Measurements from ENCODE around the gene ACTA2.
"Not testable (repeated sequence)": the region's sequence is repeated elsewhere in the genome, so short reads cannot be mapped to it uniquely, and the experiment has no call there.

Gene ACTA2

DNA sequence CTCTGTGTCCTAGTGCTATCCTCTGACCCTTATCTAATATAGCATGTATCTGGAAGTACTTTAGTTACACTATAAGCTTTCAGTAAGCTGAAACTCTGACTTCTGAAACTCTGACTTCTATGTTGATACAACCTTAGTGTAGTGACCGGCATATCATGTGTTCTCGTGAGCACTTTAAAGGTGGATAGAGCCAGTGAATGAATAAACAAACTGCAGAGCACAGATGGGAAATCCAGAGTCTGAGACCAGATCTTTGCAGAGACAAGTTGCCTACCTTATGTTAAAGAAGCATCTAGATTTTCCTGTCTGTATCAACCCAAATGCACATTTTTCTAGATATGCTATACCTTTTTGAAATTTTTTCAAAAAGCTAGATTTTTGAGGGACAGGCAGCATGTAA is 3.5 kb downstream of the ACTA2 start:
- no peak for DNase-seq

DNA sequence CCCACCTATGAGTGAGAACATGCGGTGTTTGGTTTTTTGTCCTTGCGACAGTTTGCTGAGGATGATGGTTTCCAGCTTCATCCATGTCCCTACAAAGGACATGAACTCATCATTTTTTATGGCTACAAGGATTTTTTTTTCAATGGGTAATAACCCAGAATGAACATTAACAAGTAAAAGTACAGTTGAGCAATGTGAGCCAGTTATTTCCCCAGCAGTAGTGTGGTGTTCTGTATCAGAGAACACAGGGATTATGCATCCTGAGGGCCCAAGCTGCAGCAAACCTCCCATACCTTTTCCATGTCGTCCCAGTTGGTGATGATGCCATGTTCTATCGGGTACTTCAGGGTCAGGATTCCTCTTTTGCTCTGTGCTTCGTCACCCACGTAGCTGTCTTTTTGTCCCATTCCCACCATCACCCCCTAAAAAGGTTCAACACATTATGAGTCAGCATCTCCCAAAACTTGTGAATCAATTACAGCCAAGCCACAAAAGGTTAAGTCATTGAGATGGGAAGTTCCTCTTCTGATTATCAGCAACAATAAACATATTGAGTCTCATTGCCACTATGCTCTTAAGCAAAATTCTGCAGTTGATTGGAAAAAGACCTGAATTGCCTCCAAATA is 5.5 kb downstream of the ACTA2 start:
- DNase-seq: no peak

DNA sequence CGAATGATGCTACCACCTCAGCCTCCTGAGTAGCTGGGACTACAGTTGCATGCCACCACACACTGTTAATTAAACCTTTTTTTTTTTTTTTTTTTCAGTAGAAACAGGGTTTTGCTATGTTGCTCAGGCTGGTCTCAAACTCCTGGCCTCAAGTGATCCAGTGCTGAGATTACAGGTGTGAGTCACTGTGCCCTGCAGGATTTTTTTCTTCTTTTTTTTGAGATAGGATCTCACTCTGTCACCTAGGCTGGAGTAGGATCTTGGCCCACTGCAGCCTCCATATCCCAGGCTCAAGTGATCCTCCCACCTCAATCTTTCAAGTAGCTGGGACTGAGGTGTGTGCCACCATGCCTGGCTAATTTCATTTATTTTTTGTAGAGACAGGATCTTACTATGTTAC is 6.4 kb downstream of the ACTA2 start:
- no peak for DNase-seq

DNA sequence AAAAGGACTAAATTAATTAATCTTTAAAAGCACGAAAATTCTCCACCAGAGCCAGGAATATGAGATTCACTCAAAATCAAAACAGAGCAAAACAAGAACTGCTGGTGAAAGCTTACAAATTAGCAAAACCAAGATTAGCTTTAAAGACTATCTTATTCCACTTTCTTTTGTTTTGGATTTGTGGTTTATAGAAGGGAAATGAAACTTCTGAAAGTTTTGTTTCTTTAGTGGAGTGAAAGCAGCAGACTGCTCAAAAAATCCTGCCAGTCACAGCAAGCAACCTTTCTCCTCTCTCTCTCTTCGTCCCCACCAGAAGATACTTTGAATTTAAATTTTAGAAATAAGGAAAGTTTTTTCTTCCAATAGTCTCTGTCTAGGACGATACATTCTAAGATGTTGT is 7.8 kb downstream of the ACTA2 start:
- DNase-seq: no peak

DNA sequence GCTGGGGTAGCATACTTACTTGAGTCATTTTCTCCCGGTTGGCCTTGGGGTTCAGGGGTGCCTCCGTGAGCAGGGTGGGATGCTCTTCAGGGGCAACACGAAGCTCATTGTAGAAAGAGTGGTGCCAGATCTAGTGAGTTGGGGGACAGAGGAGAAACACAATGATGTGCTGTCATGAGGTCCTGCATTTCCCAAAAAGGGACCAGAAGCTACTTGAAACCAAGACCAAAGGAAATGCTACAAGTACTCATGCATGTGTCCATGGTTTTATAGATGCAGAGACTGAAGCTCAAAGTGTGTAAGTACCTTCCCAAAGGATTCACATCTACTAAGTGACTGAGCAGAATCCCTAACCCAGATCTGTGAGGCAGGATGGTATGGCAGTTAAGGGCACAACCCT is 8.8 kb downstream of the ACTA2 start:
- no peak for DNase-seq

DNA sequence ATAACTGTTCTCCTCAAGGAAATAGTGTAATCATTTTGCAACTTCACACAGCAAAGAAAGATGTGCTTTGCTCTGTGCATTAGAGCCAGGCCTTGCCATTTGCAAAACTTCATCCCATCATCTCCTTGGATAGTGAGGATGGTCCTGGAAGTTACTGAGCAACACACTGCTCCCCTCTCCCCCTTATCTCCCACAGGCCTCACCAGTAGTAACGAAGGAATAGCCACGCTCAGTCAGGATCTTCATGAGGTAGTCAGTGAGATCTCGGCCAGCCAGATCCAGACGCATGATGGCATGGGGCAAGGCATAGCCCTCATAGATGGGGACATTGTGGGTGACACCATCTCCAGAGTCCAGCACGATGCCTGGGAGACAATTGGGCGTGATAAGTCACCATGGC is 11.5 kb downstream of the ACTA2 start:
- DNase-seq: no peak

DNA sequence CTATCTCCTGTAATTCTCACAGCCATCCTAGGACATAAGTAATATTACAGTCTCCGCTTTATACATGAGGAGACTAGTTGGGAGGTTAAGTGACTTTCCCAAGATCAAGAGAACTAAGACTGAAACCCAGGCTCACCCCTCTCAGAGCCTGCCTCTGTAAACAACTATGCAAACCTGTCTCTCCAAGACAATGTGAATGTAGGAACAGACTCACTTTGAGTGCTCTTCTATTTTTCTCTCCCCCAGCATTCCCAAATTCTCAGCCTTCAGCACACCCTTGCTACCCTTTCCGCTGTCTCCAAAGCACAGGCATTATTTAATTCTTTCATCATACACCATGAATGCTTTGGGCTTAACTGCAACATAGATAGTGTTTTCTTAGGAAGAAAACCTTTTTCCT is 13.6 kb downstream of the ACTA2 start:
- no peak for DNase-seq

DNA sequence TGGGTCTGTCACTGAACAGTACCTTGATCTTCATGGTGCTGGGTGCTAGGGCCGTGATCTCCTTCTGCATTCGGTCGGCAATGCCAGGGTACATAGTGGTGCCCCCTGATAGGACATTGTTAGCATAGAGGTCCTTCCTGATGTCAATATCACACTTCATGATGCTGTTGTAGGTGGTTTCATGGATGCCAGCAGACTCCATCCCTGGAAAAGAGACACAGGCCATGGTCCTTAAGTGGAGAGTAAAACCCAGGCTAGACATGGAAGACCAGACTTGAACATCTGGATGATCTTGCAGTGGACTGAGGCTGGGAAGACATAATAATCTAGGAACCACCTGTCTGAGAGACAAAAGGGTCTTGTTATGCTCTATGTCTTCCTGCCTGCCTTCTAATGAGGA is 14.5 kb downstream of the ACTA2 start:
- no peak for DNase-seq

DNA sequence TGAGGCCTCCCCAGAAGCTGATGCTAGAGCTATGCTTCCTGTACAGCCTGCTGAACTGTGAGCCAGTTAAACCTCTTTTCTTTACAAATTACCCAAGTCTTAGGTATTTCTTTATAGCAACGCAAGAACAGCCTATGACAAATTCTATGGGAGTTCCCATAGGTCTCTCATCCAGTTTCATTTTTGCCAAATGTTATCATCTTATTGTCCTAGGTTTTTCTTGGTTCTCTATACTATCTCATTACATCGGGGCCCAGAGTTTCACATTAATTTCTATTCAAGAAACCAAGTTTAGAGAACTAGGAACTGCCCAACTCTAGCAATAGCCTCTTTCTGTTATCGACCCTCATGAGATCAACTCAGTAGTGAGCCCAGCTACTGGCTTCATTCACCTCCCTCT is 15.9 kb downstream of the ACTA2 start:
- DNase-seq: no peak

DNA sequence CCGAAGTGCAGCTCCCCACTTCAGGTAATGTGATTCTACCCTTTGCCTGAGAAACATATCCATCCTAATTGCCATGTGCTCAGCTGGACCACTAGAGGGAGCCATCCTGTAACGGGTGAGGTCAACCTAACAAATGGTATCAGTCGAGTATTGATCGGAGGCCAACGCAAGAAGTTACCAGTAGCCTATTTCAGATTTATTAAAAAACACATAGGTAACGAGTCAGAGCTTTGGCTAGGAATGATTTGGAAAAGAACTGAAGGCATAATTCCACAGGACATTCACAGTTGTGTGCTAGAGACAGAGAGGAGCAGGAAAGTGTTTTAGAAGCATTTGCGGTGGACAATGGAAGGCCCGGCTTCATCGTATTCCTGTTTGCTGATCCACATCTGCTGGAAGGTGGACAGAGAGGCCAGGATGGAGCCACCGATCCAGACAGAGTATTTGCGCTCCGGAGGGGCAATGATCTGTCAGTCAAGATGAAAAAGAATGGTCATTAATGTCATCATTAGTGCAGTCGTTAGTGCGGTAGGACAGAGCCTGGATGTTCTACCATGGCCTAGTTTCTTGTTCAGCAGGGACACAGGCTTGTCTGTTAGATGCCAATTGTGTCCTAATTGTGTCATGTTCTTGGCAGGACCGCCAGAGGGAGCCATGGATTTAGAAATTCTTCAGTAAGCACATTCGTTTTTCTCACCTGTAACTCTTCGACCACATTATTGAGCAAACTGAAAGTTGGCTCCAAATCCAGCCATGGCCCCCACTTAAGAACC is 17.5 kb downstream of the ACTA2 start:
- peak; percentile 73 to 74 for DNase-seq

DNA sequence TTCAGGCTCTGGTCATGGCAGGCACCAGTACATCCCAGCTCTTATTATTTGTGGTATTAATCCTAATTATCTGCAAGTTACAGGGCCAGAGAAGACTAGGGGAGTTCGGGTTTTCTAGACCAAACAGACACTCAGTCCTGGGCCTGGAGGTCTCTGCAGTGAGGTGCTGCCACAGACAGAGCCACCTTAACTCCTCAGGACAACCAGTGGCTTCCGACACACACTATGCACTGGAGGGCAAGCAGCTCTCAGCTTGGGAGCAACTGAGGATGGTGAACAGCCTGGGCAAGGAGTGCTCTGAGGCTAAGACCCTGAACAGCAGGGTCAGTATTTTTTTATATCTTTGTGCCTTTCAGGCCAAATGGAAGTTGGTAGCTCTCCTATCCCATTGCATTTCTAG is 19.0 kb downstream of the ACTA2 start:
- no peak for DNase-seq

DNA sequence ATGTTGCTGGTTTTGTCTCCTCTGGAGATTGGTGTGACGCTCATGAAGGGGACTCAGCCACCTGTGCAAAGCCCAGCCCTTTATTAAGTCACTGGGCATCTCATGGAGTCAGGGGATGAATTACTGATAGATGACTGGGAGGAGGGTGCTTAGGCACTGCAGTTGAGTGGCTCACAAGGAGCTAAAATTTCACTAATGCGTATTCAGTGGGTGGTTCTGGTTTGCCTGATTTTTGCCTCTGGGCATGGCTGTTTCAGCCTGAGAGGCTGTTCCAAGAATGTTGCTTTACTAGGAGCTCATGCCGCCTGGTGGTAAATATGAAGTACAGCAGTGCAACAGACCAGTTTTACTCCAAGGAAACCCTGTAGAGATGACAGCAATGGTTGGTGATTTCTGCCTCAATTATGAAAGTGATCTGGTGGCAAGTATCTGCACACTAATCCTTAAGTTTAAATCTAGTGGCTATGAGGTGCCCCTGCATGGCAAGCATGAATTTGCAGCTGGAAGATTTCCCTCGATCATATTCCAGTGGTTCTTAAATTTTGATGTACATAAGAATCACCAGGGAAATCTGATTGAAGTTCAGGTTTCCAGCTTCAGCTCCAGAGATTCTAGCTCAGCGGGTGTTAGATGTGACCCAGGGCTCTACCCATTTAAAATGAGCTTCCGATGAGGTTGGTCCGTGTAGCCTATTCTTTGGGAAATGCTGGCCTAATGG is 19.9 kb downstream of the ACTA2 start:
- DNase-seq: peak in 1 of 2 experiments; percentile 31

DNA sequence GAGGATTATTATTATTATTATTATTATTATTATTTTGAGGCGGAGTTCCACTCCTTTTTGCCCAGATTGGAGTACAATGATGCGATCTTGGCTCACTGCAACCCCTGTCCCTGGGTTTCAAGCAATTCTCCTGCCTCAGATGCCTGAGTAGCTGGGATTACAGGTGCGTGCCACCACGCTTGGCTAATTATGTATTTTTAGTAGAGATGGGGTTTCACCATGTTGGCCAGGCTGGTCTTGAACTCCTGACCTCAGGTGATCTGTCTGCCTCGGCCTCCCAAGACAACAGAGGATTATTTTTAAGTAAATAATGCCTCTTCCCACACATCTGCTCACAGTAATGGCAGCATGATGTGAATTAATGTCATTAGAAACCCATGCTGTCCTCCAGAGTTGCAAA is 20.5 kb downstream of the ACTA2 start:
- DNase-seq: not testable (repeated sequence)

DNA sequence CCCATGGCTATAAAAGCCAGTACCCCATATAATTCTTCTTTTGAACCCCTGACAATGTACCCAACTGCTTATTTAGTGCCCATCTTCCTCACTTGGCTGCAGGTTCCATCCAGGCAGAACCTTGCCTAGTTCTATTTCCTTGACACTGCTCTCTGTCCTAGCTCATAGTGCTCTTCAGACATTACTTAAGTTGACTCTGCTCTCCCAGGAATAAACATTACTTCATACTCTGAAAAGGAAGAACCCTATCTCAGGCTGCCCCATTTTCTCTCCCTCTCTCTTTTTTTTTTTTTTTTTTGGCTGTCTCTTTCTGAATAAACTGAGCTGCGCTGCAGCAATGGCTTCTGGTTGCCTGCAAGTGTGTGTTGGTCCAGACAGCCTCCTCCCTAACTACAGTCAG is 21.0 kb downstream of the ACTA2 start:
- no peak for DNase-seq

DNA sequence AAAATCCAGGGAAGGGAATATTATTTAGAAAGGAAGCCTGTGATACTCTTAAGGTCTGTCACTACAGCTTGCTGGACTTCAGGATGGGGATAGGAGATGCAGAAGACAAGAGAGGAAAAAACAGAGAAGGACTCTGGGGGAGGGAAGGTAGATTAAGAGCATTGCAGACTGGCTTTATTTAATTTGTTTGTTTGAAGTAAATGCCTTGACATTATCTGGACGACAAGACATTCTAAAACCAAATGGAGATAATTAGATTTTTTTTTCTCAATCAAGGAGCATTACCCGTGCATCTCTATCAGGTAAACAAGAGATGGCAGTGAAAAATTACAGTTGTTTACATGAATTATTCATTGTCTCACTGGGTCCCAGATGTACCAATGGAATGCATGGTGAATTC is 24.3 kb downstream of the ACTA2 start:
- DNase-seq: no peak

DNA sequence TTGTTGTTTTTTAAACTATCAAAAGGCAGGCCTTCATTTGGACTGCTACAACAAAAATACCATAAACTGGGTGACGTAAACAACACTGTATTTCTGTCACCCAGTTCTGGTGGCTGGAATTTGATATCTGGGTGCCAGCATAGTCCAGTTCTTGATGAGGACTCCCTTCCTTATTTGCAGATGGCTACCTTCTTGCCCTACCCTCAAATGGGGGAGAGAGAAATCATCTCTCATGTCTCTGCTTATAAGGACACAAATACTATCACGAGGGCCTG is 25.2 kb downstream of the ACTA2 start:
- DNase-seq: no peak

DNA sequence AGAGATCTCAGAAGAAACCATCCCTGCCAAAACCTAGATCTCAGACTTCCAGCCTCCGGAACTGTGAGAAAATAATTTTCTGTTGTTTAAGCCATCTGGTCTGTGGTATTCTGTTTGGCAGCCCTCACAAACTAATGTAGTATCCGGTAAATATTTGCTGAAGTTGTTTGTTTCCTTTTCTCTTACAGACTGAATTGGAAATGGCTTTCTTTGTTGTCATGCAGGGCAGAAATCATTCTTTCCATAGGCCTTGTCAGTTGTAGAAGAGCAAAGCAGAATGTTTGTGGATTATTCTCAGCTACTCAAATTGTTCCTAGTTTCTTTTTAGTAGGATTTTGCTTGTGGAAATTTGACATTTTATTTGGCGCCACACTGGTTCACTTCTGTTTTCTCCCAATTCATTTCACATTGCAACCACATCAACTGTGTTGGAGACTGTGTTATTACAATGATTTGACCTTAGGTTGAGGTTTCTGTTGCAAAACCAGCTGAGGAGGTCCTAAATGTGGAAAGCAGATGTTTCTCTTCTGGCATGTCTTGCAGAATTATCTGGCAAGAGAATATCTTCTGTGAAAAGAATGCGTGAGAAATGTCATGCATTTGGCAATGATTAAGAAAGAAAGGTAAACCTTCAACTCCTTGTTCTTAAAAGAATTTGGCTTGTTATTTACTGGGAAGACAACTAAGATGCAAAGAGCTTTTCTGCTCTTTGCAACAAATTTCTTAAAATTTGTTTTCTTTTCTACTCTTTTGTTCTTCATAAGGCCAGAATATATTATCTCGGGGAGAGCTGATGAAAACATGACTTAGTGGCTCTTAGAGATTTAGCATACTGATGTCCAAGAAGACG is 25.8 kb downstream of the ACTA2 start:
- no peak for DNase-seq

DNA sequence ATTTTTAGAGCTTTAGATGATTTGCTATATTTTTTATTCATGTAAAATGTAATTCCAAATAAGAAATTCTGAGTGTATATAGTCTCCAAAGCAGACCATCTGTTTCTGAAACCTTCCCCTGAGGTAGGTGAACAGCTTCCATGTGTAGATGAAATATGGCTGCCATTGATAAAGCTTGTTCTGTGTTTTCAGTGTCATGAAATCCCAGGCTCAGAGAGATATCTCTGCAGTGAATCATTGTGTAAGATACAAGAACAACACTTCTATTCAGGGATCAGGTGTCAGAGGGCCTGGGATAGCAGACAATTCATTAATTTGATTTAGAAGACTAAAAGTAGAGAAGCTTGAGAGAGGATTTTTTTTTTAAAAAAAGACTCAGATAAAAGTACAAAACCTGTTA is 29.1 kb downstream of the ACTA2 start:
- DNase-seq: no peak

DNA sequence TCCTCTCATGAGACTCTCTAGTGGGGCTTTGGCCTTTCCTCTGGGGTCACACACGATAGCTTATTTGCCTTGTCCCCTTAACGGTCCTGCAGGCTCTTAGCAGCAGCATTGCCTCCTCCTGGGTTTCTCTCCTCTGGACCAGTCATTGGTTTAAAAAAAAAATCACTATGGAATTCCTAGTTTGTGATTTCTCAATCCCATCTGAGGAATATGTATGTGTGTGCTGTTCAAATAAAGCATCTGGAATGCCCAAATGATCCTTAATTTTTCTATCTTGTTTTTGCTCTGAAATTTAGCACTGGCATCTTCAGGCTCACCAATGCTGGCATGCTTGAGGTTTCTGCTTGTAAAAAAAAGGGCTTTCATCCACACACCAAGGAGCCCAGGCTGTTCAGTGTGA is 30.5 kb downstream of the ACTA2 start:
- DNase-seq: no peak

DNA sequence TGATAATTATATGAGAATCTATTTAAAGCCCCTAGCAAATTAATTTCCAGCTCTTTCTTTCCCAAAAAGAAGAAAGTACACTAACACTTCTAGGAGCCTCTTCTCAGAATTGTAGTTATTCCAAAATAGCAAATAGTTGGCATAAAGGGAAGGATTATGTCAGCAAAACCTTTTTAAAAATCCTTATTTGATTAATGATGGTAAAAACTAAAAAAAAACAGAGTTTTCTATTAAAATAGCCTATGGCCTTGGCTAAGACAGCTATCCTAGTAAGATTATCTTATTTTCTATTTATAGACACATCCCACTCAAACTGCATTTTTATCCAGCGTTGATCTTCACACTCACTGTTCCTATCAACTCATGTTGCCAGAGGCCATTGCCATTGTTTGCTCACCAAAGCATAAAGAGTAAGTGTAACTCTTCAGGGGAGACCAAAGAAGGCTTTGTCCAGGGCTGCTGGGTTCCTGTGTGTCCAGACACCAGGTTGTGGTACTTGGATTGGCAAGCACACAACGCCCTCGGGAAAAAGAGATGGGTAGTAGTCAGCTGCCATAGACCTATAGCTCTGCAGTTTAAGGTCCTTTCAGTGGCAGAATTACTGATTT is 31.5 kb downstream of the ACTA2 start:
- DNase-seq: no peak

DNA sequence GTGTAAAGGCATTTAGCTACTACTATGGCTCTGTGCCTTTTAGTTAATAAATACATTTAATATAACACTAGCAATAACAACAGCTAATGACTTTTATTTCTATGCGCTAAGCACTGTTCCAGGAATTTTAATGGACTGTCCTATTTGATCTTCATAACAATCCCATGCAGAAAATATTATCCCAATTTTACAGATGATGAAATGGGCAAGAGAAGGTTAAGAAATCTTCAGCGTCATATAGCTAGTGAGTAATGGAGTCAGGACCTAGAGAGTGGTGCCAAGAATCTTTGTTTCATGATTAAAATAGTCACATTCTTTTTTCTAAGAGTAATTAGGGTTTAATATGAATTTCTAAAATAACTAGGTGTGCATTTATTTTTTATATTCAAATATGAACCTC is 32.4 kb downstream of the ACTA2 start:
- no peak for DNase-seq

DNA sequence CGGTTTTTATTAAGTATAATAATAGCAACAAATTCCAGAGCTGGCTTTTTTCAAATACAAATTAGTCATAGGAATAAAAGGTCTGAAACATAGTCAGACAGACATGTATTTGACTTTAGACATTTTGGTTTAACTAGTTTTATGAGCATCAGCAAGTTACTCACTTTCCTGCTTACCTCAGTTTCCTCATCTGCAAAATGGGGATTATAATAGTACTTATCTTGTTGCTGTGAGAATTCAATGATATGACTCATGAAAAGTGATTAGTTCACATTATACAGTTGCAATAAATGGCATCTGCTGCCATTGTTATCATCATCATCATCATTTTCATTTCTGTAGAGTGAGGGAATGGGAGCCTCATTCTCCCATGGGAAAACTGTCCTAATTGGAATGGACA is 33.5 kb downstream of the ACTA2 start:
- DNase-seq: no peak

Data from activated CD4-positive, alpha-beta T cell treated with anti-CD3 and anti-CD28 coated beads, Interleukin-2, amount 50 U/mL, for 4 hours (primary cell).